Ovary (tissue), 9 donors: ENCODE measurements around the gene WNK2. TPM values are rescaled to one million over a fixed set of nuclear protein-coding genes. Genes with fewer than 3 reads are reported as not detected.

ENCODE experiments used
- DNase-seq, 5 donors: peaks; one replicate each; pipeline ENCODE4 v3.0.0-alpha.2; 2019 to 2020
- H3K27ac ChIP-seq, 2 donors: fragments of 200-600 bp; one replicate each; pipeline versions ENCODE4 v1.5.1 to v1.8.0; 2019 to 2022
- H3K27me3 ChIP-seq: fragments of 200-600 bp; one replicate; pipeline ENCODE4 v1.8.0; 2022
- H3K36me3 ChIP-seq: fragments of 200-600 bp; sonication (generic); one replicate; pipeline ENCODE4 v1.5.1; 2019
- H3K4me1 ChIP-seq: one replicate; pipeline ENCODE4 v1.8.1; 2013; ENCODE audit warnings: mild to moderate bottlenecking, moderate library complexity; ENCODE audit not compliant: insufficient read depth
- H3K4me3 ChIP-seq: fragments of 200-600 bp; sonication (generic); one replicate; pipeline ENCODE4 v1.5.1; 2017
- H3K9me3 ChIP-seq, 2 donors: fragments of 200-600 bp in 1 of 2; sonication (generic) in 1 of 2; one replicate each; pipeline versions ENCODE4 v1.5.1 to v1.8.1; 2013 to 2019; ENCODE audit warnings: mild to moderate bottlenecking in 1 of 2, moderate library complexity in 1 of 2
- EP300 ChIP-seq: sonication (generic); formaldehyde crosslinking; IDR thresholded peaks from one replicate; pipeline ENCODE4 v1.6.1; 2017; ENCODE audit warnings: antibody characterized with exemption
- POLR2A ChIP-seq: fragments of 450-650 bp; IDR thresholded peaks from one replicate; pipeline ENCODE4 v1.6.1; 2017; ENCODE audit warnings: antibody characterized with exemption, mild to moderate bottlenecking, moderate library complexity
- WGBS, 3 donors: extraction: QIAGEN DNeasy Blood & Tissue Kit in 1 of 3; methylation state at CpG; one replicate each; pipeline versions ENCODE4 v1.1.5 to v1.1.7; 2013 to 2017; 5-methylcytosine and 5-hydroxymethylcytosine counted together
- intact Hi-C, 4 donors: fragments of 100-400 bp; cut with DNase I; formaldehyde crosslinking; loops; one replicate each; pipeline versions ENCODE4 v1.11.0 to v1.15.1; 2022 to 2023
- polyA plus RNA-seq, 2 donors: library from polyadenylated mRNA; stranded (reverse); fragments of 200-250 nt in 1 of 2; fragments of 350-450 nt in 1 of 2; fragmentation: Illumina TruSeq in 1 of 2; extraction: RNeasy Lipid Tissue Mini Kit (QIAGEN cat#74804) in 1 of 2; gene quantifications; one replicate each; pipeline ENCODE4 v1.2.3, GENCODE V29; 2013 to 2014
- total RNA-seq, 7 donors: library from RNA; depleted of rRNA in 2 of 7; stranded (reverse); fragments of >200 nt in 2 of 7; fragmentation: NEBNext Ultra II Directional in 3 of 7; extraction: Animal tissue kit (Norgen Biotek cat#: 25700) in 3 of 7; gene quantifications; one replicate each; pipeline versions ENCODE4 v1.1.0 to v1.2.4, GENCODE V29; 2016 to 2023
- TF ChIP-seq, protein P1 (sequence below), 3 donors: fragments of 450-650 bp in 2 of 3; fragments of 200-600 bp in 1 of 3; IDR thresholded peaks; one replicate each; pipeline versions ENCODE4 v1.5.1 to v1.8.0; 2016 to 2022; ENCODE audit warnings: antibody characterized with exemption in 3 of 3, mild to moderate bottlenecking in 1 of 3
- donor health status: DM: no; HTN: no; CAD: no; lungs with moderate emphysema.
- donor health status: DM: no; HTN: no; CAD: no.
- donor health status: Bipolar disorder and iron deficiency.
- donor health status: DM: yes; HTN: yes; CAD: no.
- donor health status: DM: no; HTN: no; CAD: no.
- donor health status: DM: yes; HTN: yes; CAD: no.

WNK2 gene
- total and polyA plus RNA-seq, 9 donors = 0.53 to 24.7 (median 4.4) TPM

DNA sequence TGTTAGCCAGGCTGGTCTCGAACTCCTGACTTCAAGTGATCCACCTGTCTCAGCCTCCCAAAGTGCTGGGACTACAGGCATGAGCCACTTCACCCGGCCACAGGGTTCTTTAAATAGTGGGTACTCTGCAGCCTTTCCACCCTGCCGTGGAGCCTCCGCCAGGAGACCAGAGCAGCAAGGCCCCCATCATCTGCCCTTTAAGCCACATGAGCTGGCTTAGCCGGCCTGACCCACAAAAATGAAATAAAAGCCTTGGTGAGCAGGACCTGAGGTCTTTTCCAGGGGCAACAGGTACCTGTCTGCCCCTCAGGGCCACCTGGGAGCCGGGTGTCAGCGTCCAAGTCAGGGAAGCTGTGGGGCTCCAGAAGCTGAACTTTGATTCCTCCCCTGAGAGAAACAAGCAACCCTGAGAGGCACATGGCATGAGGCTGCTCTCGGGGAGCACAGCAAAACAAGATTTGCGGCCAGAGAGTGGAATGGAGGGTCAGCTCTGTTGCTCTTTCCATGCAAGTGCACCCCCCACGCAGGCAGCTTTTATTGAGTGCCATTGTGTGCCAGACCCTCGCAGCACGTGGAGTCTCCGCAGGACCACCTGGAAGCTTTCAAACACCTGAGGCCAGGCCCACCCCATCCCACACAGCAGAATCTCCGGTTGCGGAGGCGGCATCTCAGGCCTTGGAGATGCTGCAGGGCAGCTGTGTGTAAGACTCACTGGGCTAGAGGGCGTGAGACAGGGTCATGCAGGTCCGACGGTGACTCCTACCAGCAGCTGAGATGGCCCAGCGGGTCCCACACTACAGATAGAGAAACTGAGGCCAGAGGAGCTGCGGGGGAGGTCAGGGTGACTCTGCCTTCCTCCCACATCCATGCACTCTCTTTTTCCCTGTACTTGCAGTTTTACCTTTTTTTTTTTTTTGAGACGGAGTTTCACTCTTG is 4.8 kb upstream of the WNK2 start:
- Histone ChIP-seq H3K27me3 (no peaks in the 10 kb centered on the region), H3K27ac (no peak overlapping the region), H3K36me3 (no peaks in the 10 kb centered on the region), H3K9me3 (no peaks in the 10 kb centered on the region), H3K4me3 (no peak overlapping the region), H3K4me1 (peaks cover 4% of the 10 kb centered on the region)
- intact Hi-C loops = loop anchor here in 1 of 4 donors (10.0 kb wide), 1 partner anchor 126 kb away; no protein-coding TSS in a partner anchor
- DNase-seq = no peak
- 70 to 74% (median 73%) methylated on average over 22 of the region's 22 CpGs for WGBS, 3 donors
- no peak for TF ChIP-seq POLR2A
- TF ChIP-seq, protein P1, sequence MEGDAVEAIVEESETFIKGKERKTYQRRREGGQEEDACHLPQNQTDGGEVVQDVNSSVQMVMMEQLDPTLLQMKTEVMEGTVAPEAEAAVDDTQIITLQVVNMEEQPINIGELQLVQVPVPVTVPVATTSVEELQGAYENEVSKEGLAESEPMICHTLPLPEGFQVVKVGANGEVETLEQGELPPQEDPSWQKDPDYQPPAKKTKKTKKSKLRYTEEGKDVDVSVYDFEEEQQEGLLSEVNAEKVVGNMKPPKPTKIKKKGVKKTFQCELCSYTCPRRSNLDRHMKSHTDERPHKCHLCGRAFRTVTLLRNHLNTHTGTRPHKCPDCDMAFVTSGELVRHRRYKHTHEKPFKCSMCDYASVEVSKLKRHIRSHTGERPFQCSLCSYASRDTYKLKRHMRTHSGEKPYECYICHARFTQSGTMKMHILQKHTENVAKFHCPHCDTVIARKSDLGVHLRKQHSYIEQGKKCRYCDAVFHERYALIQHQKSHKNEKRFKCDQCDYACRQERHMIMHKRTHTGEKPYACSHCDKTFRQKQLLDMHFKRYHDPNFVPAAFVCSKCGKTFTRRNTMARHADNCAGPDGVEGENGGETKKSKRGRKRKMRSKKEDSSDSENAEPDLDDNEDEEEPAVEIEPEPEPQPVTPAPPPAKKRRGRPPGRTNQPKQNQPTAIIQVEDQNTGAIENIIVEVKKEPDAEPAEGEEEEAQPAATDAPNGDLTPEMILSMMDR (IDR thresholded peaks at IDR 0.05) = no peak
- no peak for TF ChIP-seq EP300

DNA sequence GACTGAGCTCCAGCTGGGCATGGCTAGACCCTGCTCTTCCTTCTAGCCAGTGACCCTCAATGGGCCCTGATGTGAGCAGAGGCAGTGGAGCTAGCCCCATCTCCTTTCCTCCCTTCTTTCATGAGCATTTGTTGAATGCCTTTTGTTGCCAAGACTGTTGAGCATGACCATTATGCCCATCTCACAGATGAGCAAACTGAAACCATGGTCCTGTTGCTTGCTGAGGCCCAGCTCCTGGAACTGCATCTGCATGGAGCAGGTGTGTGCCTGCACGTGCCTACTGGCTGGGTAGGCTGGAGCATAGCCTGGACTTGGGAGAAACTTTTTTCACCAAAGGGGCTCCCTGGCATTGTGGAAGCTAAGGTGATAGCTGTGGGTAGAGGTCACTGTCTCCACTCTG is 3.0 kb upstream of the WNK2 start:
- no peak overlapping the region for H3K4me3 ChIP-seq
- DNase-seq = no peak
- WGBS, 3 donors = 74 to 87% (median 85%) methylated on average over 1 of the region's 1 CpG

GRCh38 chr9:93181672-93182435 is 2.1 kb upstream of the WNK2 start:
- WGBS, 3 donors = 81 to 90% (median 87%) methylated on average over 5 of the region's 5 CpGs
- no peaks in the 10 kb centered on the region for H3K36me3 ChIP-seq
- H3K9me3 ChIP-seq = no peaks in the 10 kb centered on the region
- DNase-seq = no peak
- TF ChIP-seq EP300 (no peak), POLR2A (no peak)
- TF ChIP-seq, protein P1 (IDR thresholded peaks at IDR 0.05) = no peak
- intact Hi-C loops = no loop called here
- H3K4me3 ChIP-seq = no peak overlapping the region
- H3K4me1 ChIP-seq = peaks cover 7% of the 10 kb centered on the region
- H3K27me3 ChIP-seq = no peaks in the 10 kb centered on the region
- H3K27ac ChIP-seq = no peak overlapping the region

More for the DNA sequence above, 3.0 kb upstream of the WNK2 start:
- Histone ChIP-seq H3K27ac (no peak overlapping the region), H3K9me3 (no peaks in the 10 kb centered on the region), H3K36me3 (no peaks in the 10 kb centered on the region), H3K4me1 (peaks cover 7% of the 10 kb centered on the region), H3K27me3 (no peaks in the 10 kb centered on the region)
- TF ChIP-seq, protein P1 (IDR thresholded peaks at IDR 0.05) = no peak
- no peak for TF ChIP-seq POLR2A
- no peak for TF ChIP-seq EP300
- intact Hi-C loops = no loop called here

DNA sequence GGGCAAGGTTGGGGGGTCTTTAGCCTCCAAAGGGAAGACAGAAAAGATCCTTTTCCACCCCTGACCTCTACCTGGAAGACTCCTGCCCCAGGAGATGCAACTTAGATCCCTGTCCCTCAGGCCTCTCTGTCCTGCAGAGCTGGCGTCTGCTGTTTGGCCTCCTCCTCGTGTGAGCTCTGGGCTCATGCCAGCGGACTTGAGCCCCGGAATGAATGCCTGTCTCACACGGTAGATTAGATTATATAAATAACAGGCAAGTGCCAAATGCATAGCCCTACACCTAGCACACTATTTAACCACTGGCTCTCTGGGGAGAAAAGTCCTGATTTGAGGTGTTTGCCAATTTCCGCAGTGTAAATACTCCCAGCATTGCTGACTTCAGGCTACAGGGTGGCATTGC is 1.4 kb upstream of the WNK2 start:
- Histone ChIP-seq H3K27ac (no peak overlapping the region), H3K4me3 (no peak overlapping the region), H3K27me3 (no peaks in the 10 kb centered on the region), H3K9me3 (no peaks in the 10 kb centered on the region), H3K36me3 (no peaks in the 10 kb centered on the region), H3K4me1 (peaks cover 7% of the 10 kb centered on the region)
- intact Hi-C loops = no loop called here
- DNase-seq = no peak
- WGBS, 3 donors = 51 to 67% (median 59%) methylated on average over 6 of the region's 6 CpGs
- TF ChIP-seq, protein P1 (IDR thresholded peaks at IDR 0.05) = no peak
- TF ChIP-seq EP300 = no peak
- TF ChIP-seq POLR2A = no peak
